ENCODE data around the gene POLR1G.

- TF ChIP-seq ZNF114 (CRISPR knock-in tag; IDR thresholded peaks at IDR 0.05): no peak
- no peak for TF ChIP-seq POLR2AphosphoS5 (IDR thresholded peaks at IDR 0.05; ENCODE audit: low read depth)
- no peak for TF ChIP-seq CTCF (conservative IDR thresholded peaks at IDR 0.05; ENCODE audit: low read depth in 2 of 2)
- no peak for TF ChIP-seq EZH2 (IDR thresholded peaks at IDR 0.05; ENCODE audit: low read depth, unreplicated experiment)
- no peak for TF ChIP-seq EZH2phosphoT487 (IDR thresholded peaks at IDR 0.05; ENCODE audit: unreplicated experiment)
- TF ChIP-seq ETS1 (IDR thresholded peaks at IDR 0.05): no peak
- TF ChIP-seq NANOG (IDR thresholded peaks at IDR 0.05; ENCODE audit: borderline replicate concordance): no peak
- TF ChIP-seq REST (IDR thresholded peaks at IDR 0.05; ENCODE audit: unreplicated experiment): no peak
- no peak for TF ChIP-seq JUNB (IDR thresholded peaks at IDR 0.05; ENCODE audit: unreplicated experiment)
- no peak for TF ChIP-seq CREB1 (CRISPR knock-in tag; IDR thresholded peaks at IDR 0.05; ENCODE audit: low read depth)
- no peak for TF ChIP-seq ZNF462 (CRISPR knock-in tag; IDR thresholded peaks at IDR 0.05)
- no peak for TF ChIP-seq STAT1 (IDR thresholded peaks at IDR 0.05; ENCODE audit: unreplicated experiment)
- TF ChIP-seq ZNF331 (CRISPR knock-in tag; IDR thresholded peaks at IDR 0.05; ENCODE audit: low read depth): no peak
Measured at GRCh38 chr19:45403272-45403671, 3.2 kb upstream of the POLR1G start.
